Astrocyte of the hippocampus (primary cell): ENCODE data around the gene TEX10.
"Not testable (repeated sequence)": the region's sequence is repeated elsewhere in the genome, so short reads cannot be mapped to it uniquely, and the experiment has no call there.

Source experiments
- DNase-seq: peaks from one replicate; pipeline ENCODE4 v3.0.0; 2011; ENCODE audit warnings: low read depth, low spot score

TEX10 gene

DNA sequence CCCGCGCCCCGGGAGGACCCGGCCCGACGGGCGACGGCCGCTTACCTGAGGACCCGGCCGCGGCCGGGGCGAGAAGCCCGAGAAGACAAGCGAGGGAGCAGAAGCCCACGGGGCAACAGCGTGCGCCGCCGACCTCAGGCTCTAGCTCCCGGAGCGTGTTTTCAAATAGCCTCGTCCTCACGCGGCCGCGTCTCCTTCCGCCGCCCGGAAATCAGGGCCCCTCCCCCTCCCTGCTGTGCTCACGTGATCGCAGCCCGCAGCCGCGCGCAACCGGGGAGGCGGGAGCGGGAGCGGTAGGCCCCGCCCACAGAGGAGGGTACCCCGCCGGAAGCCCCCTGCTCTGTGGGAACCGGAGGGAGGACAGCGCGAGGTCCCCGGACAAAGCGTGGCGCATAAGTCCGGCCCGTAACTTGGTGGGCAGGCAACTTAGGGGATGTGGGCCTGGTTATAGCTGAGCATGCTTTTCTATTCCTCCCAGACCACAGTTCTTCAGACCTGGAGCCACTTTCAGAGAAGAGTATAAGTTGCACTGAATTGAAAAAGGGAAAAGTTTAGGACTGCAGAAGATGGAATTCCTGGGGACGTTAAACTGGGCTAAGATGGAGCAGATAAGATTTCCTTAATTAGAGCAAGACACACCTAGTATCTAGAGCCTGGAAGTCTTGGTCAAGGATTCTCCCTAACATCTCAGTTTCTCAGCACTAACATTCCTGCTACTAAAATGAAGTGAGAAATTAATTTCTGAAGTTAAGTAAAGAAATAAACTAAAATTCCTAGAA is at the start of gene TEX10:
Gene TEX10 (minus strand): TSS at position 216 of the 779 bp plus-strand sequence. CDS start 3,579 bp downstream, outside the sequence.
- DNase-seq, result peak; percentile 96

DNA sequence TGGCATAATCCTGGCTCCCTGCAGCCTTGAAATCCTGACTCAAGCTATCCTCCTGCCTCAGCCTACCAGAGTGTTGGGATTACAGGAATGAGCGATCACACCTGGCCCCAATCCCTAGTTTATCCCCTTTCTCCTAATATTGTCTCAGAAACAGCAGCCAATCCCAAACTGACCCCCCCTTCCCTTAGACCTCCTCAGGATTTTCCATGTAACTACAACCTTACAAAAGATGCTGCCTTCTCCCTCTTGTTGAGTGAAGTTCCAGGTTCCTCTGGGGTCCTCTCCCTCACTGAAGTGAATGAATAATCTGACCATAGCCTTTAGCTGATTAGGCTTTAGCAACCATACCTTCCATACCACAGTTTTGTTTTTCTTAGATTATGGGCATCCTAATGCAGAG is 48.3 kb upstream of the TEX10 start:
- DNase-seq, result no peak

DNA sequence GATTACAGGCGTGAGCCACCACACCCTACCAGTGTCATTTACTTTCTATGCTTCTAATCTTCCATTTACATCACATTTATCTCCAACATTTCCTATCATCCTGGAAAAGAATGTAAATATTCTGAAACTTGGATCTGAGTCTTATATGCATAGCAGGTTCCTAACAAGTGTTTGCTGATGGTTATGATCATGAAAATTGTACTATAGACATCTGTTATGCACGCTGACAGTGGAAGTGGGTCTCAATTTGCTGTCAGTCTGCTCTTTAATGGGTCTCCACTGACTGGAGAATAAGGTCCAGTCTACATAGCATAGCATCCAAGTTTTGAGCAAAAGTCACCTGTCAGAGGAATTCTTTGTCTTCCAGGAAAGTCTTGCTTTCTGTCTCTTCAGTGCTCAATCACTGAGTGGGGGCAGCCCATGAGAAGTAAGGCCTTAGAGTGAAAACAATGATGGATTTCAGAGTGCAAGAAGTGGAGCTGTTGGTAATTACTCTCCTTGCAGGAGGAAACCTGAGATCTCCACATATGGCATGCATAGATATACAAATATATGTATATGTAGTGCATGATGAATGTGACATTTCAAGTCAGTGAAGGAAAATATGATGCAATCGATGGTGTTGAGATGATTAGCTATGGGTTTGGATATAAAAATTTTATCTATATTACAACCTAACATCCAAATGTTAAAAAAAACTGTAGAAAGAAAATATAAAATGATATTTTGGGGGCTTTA is 45.0 kb upstream of the TEX10 start:
- DNase-seq, result no peak

DNA sequence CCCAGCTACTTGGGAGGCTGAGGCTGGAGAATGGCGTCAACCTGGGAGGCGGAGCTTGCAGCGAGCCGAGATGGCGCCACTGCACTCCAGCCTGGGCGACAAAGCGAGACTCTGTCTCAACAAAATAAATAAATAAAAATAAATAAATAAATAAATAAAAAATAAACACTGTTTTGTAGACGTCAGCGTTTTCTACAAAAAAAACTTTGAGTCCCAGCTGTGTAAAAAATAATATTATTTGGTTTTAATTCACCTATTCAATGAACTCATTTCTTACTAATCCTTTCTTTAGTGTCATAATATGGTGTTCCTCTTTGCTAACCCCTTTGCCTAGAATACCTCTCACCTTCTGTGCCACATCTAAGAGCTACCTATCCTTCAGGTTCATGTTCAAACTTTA is 44.0 kb upstream of the TEX10 start:
- DNase-seq, result no peak

DNA sequence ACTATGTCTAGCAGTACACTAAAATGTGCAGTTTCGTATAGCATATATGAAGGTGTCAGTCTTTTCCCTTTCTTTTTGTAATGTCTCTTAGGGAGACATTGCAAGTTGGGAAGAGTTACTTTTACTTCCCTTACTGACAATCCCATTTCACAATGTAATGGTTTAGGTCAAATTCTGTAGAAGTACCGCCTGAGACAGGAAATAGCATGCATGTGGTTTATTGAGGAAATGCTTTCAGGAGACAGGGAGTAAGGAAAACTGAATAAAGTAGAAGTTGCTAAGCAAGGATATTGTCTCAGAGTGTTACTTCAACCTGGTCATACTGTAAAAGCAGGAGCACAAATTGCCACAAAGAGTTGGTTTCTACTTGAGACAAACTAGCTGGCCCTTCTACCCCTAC is 42.1 kb upstream of the TEX10 start:
- DNase-seq, result peak; percentile 2

DNA sequence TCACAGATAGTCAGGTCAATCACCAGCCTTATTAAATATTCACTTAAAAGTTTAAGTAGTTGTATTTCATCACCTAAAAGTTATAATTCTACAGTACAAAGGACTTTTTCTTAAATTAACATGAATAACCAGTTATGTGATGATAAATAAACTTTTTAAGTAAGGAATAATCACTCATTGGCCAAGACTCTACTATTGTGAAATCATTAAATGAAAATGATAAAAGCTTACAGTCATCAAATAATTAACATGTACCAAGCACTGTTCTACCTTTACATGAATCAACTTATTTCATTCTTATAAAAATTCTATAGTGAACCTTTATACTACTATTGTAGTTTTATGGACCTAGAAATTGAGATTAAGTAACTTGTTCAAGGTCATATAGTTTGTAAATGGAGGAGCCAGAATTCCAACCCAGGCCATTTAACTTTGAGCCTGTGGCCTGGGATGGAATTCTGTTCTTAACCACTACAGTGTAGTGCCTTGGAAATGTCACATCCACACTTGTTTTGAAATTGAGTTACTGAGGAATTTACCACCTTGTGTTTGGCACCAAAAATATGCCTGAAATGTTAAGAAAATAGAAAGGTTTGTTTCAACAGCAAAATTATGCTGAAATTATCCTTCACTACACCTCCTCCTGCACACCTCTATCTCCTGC is 41.4 kb upstream of the TEX10 start:
- DNase-seq, result peak; percentile 51

DNA sequence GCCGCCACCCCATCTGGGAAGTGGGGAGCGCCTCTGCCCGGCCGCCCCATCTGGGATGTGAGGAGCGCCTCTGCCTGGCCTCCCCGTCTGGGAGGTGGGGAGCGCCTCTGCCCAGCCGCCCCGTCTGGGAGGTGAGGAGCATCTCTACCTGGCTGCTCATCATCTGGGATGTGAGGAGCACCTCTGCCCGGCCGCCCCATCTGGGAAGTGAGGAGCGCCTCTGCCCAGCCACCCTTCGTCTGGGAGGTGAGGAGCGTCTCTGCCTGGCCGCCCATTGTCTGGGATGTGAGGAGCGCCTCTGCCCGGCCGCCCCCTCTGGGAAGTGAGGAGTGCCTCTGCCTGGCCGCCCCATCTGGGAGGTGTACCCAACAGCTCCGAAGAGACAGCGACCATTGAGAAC is 40.2 kb upstream of the TEX10 start:
- not testable (repeated sequence) for DNase-seq

DNA sequence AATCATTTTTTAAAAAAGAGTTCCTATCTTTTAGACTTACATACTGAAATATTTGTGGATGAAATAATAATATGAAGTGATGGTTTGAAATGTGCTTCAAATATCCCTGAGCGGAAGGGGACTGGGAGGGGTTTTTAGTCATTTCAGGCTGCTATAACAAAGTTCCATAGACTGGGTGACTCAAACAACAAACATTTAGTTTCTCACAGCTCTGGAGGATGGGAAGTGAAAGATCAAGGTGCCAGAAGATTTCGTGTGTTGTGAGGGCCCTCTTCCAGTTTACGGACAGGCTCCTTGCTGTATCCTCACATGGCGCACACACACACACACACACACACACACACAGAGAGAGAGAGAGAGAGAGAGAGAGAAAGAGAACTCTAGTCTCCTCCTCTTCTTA is 27.1 kb upstream of the TEX10 start:
- DNase-seq, result peak; percentile 75

DNA sequence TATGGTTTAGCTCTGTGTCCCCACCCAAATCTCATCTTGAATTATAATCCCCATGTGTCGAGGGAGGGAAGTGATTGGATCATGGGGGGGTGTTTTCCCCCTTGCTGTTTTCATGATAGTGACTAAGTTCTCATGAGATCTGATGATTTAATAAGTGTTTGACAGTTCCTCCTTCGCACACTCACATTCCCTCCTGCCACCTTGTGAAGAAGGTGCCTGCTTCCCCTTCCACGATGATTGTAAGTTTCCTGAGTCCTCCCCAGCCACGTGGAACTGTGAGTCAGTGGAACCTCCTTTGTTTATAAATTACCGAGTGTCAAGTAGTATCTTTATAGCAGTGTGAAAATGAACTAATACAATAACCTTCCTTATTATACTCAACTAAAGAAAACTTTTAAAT is 24.3 kb upstream of the TEX10 start:
- DNase-seq, result no peak

DNA sequence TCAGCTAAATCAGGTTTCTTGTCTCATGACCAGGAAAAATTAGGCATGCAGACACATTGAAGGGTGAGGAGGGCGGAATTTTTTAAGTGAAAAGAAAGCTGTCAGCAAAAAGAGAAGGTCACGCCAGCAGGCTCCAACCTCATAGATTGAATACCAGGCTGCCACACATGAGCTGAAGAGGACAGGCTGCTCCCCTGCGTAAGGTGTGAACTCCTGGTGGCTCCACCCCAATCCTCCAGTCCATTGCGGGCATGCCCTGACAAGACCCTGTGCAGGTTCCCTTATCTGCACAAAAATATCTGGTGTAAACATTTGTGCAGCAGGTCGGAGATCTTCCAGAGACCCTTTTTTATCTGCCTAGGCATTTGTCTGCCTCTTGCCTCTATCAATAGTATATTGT is 22.9 kb upstream of the TEX10 start:
- DNase-seq, result no peak

DNA sequence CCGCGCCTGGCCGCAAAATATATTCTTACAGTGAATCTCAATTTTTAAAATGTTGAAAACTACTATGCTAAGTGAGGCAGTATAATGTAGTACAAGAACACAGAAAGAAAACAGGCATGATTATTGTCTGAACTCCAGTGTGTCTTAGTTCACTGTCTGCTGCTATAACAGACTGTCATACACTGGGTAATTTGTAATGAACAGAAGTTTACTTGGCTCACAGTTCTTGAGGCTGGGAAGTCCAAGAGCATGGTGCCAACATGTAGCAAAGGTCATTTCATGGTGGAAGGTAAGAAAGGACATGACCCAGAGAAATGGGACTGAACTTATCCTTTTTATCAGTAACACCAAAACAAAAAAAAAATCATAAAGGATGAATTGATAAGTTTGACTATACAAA is 19.9 kb upstream of the TEX10 start:
- no peak for DNase-seq

DNA sequence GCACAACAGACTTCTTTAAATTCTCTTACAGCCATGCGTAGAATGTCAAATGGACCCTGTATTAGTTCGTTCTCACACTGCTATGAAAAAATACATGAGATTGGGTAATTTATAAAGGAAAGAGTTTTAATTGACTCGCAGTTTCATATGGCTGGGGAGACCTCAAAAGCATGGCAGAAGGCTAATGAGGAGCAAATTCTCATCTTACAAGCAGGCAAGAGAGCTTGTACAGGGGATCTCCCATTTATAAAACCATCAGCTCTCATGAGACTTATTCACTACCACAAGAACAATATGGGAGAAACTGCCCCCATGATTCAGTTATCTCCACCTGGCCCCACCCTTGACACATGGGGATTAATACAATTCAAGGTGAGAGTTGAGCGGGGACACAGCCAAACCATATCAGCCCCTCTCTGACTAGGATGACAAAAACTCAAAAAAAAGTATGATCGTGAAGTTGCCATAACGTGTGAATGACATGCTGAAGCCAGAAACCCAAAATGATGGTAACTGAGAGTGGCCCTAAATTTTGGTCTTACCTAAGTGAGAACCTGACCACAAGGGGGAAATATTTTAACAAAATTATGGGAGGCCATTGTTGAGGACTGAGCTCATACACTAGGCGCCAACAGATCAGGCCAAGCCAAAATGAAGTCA is 17.5 kb upstream of the TEX10 start:
- no peak for DNase-seq

DNA sequence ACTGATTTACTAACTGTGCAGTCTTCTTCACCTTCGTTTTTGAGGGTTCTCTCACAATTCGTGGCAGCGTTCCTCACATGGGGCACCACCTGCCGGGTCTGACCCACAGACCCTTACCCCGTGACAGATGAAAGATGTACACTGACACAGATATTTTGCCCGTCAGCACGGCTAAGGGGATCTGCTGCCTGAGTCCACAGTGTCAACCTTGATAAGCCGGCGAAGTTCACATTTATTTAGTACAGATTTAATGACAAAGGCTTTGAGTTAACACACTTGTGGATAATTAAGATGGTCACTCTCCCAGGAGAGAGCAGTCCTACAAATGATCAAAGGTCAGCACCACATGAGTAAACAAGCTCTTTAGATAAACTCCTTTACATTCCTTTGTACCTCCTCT is 15.9 kb upstream of the TEX10 start:
- no peak for DNase-seq

DNA sequence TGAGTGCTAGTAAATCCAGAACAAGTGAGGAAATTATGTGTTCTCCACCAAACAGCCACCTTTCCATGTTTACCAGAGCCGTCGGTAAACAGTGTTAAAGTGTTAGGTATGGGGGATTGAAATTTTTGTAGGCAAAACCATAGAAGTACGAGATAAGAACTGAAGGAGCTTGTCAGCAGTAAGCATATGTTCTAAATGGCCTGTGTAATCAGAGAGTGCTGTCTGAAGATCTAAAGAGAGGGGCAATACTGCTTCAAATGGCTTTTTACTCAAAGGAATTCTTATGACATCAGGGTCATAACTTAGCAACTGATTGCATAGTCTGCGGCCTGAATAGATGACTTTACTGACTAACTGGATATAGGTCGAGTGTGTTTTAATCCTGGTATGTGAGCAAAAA is 13.4 kb upstream of the TEX10 start:
- DNase-seq, result no peak

DNA sequence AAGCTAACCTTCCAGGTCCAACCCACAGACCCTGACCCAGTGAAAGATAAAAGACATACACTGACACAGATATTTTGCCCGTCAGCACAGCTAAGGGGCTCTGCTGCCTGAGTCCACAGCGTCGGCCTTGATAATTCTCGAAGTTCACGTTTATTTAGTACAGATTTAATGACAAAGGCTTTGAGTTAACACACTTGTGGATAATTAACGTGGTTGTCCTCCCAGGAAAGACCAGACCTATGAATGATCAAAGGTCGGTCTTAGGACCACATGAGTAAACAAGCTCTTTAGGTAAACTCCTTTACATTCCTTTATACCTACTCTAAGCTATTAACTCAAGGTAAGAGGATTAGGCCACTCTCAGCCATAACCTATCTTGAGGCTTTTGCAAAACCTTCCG is 11.3 kb upstream of the TEX10 start:
- DNase-seq, result no peak

DNA sequence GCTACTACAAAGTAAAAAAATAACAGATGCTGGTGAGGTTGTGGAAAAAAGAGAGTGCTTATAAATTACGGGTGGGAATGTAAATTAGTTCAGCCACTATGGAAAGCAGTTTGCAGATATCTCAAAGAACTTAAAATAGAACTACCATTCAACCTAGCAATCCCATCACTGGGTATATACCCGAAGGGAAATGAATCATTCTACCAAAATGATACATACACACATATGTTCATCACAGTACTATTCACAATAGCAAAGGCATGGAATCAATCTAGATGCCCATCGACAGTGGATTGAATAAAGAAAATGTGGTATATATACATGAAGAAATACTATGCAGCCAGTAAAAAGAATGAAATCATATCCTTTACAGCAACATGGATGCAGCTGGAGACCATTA is 6.3 kb upstream of the TEX10 start:
- no peak for DNase-seq

DNA sequence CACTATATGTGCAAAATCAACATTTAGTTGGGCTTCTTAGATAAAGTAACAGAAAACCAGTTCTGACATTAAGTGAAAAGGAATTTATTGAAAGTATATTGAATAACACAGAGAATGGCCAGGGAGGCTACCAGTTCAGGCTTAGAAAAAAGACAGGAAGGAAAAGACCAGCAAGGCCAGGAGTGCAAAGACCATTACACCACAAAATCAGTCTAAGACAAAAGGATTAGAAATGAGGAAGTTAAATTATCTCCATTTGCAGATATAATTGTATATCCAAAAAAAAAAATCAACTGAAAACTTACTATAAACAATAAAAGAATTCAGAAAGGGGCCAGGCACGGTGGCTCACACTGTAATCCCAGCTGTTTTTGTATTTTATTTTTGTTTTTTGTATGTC is 4.8 kb upstream of the TEX10 start:
- no peak for DNase-seq

DNA sequence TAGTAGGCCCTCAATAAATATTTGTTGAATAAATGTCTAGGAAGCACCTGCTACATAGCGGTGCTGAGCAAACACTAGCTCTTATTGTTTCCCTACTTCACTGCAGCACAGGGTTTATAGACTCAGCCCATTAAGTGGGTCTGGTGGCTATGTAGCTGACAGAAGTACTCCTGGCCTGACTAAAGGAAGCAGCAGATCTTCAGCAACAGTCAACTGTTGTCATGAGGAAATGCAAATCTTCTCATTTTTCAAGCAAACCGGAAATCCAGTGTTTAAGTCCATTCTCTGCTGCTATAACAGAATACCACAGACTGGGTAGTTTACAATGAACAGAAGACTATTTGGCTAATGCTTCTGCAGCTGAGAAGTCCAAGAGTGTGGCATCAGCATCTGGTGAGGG is 2.8 kb upstream of the TEX10 start:
- DNase-seq, result no peak

DNA sequence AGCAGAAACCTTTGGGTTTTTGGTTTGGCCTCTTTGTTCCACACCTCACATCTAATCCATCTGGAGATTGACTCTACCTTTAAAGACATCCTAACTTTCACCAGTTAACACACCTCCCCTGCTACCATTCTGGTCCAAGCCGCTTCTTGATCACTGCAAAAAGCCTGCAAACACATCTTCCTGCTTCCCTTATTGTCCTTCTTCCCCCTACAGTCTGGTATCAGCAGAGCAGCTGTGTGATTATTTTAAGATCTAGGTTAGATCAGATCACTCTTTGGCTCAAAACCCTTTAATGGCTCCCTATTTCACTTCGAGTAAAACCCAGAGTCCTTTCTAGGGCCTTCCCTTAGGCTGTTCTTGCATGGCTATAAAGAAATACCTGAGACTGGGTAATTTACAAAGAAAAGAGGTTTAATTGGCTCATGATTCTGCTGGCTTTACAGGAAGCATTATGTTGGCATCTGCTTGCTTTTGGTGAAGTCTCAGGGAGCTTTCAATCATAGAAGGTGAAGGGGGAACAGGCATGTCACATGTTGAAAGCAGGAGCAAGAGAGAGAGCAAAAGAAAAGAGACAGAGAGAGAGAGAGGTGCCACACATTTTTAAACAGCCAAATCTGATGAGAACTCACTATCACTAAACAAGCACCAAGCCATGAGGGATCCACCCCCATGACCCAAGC is 1.5 kb upstream of the TEX10 start:
- DNase-seq, result no peak

DNA sequence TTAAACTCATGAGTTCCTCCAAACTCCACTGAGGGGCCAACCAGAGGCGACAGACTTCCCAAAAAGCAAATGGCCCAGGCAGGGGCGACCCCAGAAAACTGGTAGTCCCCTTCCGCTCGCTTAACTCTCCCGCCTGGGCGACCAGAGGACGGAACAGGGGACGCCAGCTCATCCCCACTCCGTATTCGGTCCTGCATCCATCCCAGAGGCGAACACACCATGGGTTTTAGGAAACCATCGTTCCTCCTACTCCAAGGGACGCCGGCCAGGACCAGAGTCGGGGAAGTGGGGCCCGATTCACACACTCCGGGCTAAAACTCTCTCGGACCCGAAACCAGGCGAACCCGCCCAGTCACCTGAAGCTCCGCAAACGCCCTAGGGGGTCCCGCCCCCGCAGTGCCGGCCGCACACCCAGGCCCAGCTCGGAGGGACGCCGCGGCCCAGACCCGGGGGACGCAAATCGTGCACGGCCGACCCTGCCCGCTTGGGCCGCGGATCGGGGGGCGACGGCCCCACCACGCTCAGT is 478 bp downstream of the TEX10 start:
- peak; percentile 53 for DNase-seq

DNA sequence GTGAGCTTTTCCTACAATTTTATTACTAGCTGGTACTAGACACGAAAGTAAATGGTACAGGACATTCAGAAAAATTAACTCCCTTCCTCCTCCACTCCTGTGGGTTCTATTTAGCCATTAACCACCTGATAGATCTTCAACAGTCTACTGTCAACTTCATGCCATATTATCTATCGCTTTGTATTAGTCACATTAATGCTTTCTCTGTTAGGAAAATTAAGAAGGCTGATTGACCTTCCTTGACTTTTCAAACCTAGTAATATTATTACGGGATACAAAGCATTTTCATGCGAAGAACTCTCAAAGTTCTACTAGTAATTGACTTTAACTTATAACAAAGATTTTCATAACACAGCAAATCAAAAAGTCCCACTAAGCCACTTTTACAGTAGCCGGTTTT is 1.2 kb downstream of the TEX10 start:
- no peak for DNase-seq
